ENCODE results near the gene HNRNPL.

DNA sequence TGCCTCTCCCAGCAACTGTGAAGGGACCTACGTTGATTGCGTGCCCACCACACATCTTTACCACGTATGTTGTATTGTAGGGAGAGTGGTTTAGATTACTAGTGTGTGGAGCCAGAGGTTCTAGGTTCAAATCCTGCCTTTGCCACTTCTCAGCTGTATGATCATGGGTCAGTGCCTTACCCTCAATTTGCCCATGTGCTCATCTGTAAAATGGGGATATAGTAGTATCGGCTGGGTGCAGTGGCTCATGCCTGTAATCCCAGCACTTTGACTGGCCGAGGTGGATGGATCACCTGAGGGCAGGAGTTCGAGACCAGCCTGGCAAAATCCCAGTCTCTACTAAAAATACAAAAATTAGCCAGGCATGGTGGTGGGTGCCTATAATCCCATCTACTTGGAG is 36.5 kb downstream of the HNRNPL start:
- TF ChIP-seq, protein P1, sequence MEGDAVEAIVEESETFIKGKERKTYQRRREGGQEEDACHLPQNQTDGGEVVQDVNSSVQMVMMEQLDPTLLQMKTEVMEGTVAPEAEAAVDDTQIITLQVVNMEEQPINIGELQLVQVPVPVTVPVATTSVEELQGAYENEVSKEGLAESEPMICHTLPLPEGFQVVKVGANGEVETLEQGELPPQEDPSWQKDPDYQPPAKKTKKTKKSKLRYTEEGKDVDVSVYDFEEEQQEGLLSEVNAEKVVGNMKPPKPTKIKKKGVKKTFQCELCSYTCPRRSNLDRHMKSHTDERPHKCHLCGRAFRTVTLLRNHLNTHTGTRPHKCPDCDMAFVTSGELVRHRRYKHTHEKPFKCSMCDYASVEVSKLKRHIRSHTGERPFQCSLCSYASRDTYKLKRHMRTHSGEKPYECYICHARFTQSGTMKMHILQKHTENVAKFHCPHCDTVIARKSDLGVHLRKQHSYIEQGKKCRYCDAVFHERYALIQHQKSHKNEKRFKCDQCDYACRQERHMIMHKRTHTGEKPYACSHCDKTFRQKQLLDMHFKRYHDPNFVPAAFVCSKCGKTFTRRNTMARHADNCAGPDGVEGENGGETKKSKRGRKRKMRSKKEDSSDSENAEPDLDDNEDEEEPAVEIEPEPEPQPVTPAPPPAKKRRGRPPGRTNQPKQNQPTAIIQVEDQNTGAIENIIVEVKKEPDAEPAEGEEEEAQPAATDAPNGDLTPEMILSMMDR (IDR thresholded peaks at IDR 0.05; ENCODE audit: poor library complexity): no peak
- TF ChIP-seq EZH2phosphoT487 (IDR thresholded peaks at IDR 0.05; ENCODE audit: low read depth, severe bottlenecking, unreplicated experiment): no peak

All from hepatocyte (in vitro differentiated cells).